HS-5 (cell line): Measurements from ENCODE around the gene RBP5.
A peak's percentile ranks its signal among the peaks of the same experiment; 100 is the strongest.

Source experiments
- DNase-seq: peaks from one replicate; pipeline ENCODE4 v3.0.0-alpha.2; 2012; ENCODE audit warnings: low read depth

The RBP5 gene

GRCh38 chr12:7128681-7129286 lies at the start of gene RBP5:
Gene RBP5 (minus strand): TSS chr12:7128889. CDS start chr12:7128775, 114 bp downstream.
- no peak for DNase-seq

- DNase-seq: no peak
These were observed 49.8 kb upstream of the RBP5 start for GRCh38 chr12:7178481-7178880.

- no peak for DNase-seq
These were observed 47.9 kb upstream of the RBP5 start for GRCh38 chr12:7176595-7176994.

- DNase-seq: peak; percentile 69
These were observed 46.8 kb upstream of the RBP5 start for GRCh38 chr12:7175493-7175892.

- no peak for DNase-seq
These were observed 43.2 kb upstream of the RBP5 start for GRCh38 chr12:7171854-7172253.

GRCh38 chr12:7169951-7170350 lies 41.3 kb upstream of the RBP5 start:
- no peak for DNase-seq

GRCh38 chr12:7162691-7163114 lies 34.0 kb upstream of the RBP5 start:
- DNase-seq: no peak

GRCh38 chr12:7161811-7162210 lies 33.1 kb upstream of the RBP5 start:
- no peak for DNase-seq

GRCh38 chr12:7161327-7161726 lies 32.6 kb upstream of the RBP5 start:
- no peak for DNase-seq

- DNase-seq: no peak
These were observed 31.5 kb upstream of the RBP5 start for GRCh38 chr12:7160183-7160582.

GRCh38 chr12:7158781-7159609 lies 30.3 kb upstream of the RBP5 start:
- no peak for DNase-seq

- DNase-seq: no peak
These were observed 28.7 kb upstream of the RBP5 start for GRCh38 chr12:7157391-7157790.

GRCh38 chr12:7156259-7157197 lies 27.8 kb upstream of the RBP5 start:
- no peak for DNase-seq

- DNase-seq: no peak
These were observed 26.9 kb upstream of the RBP5 start for GRCh38 chr12:7155471-7156034.

- no peak for DNase-seq
These were observed 26.3 kb upstream of the RBP5 start for GRCh38 chr12:7154901-7155470.

GRCh38 chr12:7154042-7154441 lies 25.4 kb upstream of the RBP5 start:
- no peak for DNase-seq

GRCh38 chr12:7152818-7153217 lies 24.1 kb upstream of the RBP5 start:
- no peak for DNase-seq

- DNase-seq: no peak
These were observed 22.8 kb upstream of the RBP5 start for GRCh38 chr12:7151532-7151931.

GRCh38 chr12:7150841-7151240 lies 22.2 kb upstream of the RBP5 start:
- no peak for DNase-seq

- DNase-seq: no peak
These were observed 21.7 kb upstream of the RBP5 start for GRCh38 chr12:7150356-7150755.

GRCh38 chr12:7146906-7147305 lies 18.2 kb upstream of the RBP5 start:
- DNase-seq: no peak

- no peak for DNase-seq
These were observed 17.5 kb upstream of the RBP5 start for GRCh38 chr12:7146228-7146627.
